Kidney glomerular epithelial cell (primary cell): ENCODE data around the gene OR2V2.

Experiments used
- DNase-seq: peaks from one replicate; lab custom pipeline; 2025; lab: John Stamatoyannopoulos, UW

OR2V2 gene

DNA sequence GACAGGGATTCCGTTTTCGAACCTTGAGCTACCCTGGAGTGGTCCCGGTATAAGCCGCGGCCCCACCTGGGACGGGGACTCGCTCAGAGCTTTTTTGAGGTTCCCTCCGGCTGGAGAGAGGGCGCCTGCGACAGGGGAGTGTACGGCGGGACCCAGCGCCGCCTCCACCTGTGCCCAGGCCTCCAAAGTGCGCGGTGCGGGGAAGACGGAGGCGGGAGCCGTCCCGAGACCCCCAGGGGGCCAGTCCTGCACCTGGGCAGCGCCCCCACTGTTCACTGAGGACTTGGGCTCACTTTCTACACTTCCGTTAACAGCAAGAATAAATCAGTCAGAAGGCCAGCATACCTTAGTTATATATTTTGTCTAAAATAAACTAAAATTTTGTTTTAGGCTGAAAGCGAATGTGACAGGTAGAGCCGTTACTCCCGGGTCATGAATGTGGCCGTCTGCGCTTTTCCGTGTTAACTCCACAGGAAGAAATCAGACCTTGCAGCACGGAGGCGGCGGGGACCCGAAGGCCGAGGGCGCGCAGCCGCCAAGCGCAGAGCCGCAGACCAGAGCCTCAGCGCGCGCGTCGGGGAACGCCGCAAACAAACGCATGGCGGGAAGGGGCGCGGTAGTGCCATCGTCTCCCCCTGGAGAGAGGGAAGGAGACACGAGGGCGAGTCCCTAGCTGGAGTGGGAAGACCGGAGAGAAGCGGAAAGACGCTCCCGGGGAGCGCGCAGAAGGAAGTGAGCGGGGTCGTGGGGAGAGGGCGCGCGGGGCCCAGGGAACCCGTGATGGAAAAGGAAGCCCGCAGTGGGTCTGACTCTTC lies 43.5 kb downstream of the OR2V2 start:
- DNase-seq = no peak

- no peak for DNase-seq
Measured at GRCh38 chr5:181191526-181192336, 44.3 kb downstream of the OR2V2 start.

DNA sequence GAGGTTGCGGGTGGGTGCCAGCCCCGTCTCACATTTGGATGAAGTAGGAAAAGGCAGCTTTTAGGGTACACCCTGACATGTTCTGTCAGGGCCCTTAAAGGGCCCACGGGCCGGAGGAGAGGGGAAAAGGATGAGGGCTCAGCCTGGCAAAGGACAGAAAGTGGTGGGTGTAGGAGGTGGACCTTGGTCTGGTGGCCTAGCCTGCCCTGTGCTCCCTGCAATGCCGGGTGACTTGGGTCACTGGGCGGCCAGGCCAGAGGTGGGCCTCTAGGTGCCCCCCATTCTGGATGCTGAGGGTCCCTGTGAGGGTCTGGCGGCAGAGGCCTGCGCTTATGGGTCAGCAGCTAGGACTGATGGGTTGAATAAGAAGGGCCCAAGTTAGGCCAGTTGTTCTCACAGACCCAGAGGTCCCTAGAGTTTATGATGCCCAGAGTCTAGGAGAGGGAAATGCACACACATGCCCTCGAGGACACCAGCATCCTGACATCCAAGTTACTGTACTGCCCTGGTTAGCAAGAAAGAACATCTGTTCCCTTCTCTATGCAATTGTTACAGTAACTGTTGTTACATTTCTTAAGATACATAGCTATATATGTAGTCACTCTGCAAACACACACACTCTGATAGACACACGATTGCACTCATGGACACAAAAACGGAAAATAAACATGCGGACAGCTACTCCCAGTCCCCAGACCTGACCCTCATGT lies 45.1 kb downstream of the OR2V2 start:
- DNase-seq = no peak

DNA sequence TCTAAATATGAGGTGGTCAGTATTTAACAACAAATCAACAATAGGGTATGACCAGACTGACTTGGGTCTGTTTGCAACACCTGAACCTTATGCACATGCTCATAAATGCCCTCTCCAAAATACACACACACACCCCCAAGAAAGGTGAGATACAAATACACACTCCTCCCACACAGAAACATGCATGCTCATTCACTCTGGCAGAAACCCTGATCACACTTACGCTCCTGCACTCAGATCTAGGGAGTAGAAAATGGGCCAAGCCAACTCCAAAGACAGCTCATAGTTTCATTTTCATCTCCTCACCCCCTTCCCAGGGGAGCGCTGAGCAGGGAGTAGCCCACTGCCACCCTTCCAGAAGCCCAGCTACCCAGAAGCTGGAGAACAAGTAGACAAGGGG lies 46.3 kb downstream of the OR2V2 start:
- no peak for DNase-seq

- no peak for DNase-seq
Measured at GRCh38 chr5:181194489-181195248, 47.3 kb downstream of the OR2V2 start.

- no peak for DNase-seq
Measured at GRCh38 chr5:181195249-181195761, 47.9 kb downstream of the OR2V2 start.

GRCh38 chr5:181197326-181197951 lies 50.1 kb downstream of the OR2V2 start:
- DNase-seq = no peak

- DNase-seq = no peak
Measured at GRCh38 chr5:181198106-181198685, 50.8 kb downstream of the OR2V2 start.

DNA sequence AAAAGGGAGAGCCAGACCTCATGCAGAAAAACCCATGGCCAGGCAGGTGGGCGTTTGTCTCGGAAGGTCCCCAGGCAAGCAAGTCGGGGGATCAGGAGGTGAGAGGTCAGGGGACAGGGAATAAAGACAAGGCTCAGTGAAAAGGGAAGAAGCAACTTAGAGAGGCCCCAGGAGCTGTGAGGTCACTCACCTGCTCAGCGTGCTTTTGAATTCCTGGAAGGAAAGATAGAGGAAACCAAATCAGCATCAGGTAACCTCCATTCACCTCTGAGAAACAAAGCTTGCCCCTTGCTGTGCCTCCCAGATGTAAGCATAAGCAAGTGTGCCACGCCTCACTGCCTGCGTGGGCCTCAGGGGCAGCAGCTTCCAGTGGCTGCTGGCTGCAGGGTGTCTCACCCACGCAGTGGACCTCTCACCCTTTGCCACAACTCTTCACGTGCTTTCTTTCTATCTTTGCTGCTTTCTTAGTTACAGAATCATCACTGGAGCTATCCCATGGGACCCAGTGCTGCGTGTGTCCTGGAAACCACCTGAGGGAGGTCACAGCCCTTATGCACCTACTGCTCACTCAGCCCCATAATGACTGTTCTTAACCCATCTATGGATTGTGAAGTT lies 51.6 kb downstream of the OR2V2 start:
- no peak for DNase-seq

DNA sequence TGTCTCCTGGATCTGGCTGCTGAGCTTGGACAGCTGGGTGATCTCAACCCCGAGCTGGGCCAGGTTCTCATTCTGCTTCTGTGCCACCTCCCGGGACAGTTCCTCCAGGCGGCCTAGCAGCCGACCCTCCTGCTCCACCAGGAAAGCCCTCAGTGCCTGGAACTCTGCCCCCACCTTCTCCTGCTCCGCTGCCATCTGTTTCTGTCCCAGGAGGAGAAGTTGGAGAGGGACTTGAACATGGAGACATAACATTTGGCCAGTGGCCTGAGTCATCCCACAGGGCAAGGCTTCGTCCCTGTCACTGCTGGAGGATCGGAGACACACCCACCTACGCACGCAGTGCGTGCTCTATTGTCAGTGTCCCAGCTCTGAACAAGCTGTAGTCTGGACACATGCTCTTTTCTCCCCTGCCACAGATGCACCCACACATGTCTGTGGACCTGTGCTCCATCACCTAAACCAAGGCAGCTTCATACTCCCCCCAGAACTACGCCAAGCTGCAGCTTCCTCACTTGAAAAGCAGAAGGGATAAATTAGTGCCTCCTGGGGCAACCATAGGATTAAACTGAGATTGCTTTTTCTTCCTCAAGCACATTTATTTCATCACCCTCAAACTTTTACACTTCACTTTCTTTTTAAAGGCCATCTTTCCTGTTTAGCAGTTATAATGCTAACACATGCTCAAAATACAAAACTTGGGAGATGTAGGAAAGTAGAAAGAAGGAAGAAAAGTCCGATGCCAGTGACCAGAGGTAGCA lies 52.7 kb downstream of the OR2V2 start:
- DNase-seq = no peak

DNA sequence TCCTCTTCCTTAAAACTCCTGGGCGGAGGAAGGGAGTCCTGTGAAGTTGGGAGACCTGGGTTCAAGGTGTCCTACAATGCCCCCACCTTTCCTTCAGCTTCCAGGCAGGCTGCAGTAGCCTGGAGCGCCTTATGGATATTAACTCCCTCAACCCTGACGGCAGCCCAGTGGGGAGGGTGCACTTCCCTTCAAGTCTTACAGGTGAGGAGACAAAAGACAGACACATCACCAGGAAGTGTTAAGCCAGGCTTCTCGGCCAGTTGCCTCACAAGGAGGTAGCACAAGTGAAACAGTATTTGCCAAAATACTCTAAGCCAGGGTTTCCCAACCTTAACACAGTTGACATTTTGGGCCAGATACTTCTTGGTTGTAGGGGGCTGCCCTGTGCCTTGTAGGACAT lies 53.4 kb downstream of the OR2V2 start:
- DNase-seq = no peak

DNA sequence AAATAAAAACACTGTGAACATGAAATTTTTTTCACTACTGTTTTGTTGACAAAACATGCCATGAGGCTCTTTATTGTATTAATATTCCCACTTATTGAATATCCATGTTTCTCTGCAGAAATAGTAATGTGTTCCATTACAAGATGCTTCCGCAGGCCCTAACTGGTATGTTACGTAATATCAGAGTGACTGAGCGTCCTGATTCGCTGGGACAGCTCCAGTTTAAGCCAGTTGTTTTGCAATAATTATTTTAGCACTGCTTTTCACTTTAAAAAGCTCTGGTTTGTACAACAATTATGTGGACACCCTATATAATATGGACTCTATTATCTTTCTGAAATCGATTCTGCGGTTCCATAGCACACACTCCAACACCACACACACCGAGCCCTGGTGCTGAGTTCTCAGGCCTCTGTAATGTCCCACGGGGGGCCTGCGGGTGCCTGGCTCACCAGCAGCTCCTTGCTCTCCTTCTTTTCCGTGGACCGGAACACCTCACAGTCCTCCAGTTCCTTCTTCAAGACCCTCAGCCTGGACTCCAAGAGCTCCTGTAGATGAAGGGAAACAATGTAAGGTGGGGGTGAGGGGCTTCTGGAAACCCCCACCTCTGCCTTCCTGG lies 55.8 kb downstream of the OR2V2 start:
- no peak for DNase-seq

GRCh38 chr5:181203777-181204112 lies 56.4 kb downstream of the OR2V2 start:
- DNase-seq = no peak

DNA sequence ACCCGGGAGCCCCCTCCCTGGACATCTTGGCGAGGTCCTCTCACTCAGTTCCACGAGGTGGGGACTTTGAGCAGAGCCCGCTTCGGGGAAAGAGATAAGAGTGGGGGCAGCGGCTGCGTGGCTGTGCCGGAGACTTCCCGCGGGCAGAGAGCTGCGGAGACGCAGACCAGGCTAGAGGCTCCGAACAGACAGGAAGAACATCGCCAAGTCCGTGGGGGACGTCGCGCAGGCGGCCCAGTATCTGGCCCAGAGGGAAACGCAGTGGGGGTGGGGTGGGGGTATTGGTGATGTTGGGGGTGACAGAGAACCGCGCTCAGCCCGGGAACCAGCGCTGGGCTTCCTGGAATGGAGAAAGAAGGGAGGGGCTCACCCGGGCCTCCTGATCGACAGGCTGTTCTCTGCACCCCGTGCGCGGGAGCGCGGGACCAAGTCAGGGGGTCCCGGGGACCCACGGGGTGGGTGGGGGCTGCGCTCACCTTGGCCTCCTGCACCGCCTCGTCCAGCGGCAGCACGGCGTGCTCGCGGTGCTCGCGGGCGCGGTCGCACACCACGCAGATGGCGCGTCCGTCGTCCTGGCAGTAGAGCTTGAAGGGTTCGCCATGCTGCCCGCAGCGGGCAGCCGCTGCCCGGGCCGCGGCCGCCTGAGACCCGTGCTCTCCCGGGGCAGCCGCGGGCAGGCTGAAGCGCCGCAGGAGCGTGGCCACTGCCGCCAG lies 56.9 kb downstream of the OR2V2 start:
- no peak for DNase-seq

- DNase-seq = no peak
Measured at GRCh38 chr5:181204826-181205760, 57.7 kb downstream of the OR2V2 start, which contains the start of gene TRIM7. Gene TRIM7, minus strand, starts transcription at chr5:181205196. Its CDS starts 86 bp downstream, at chr5:181205110.

- no peak for DNase-seq
Measured at GRCh38 chr5:181205761-181206649, 58.6 kb downstream of the OR2V2 start.
